ENCODE measurements around the gene FRAS1. TPM values are rescaled to one million over a fixed set of nuclear protein-coding genes. Genes with fewer than 3 reads are reported as not detected.

FRAS1 gene
- total RNA-seq, 1 donor from 2014 or later, result not detected

DNA sequence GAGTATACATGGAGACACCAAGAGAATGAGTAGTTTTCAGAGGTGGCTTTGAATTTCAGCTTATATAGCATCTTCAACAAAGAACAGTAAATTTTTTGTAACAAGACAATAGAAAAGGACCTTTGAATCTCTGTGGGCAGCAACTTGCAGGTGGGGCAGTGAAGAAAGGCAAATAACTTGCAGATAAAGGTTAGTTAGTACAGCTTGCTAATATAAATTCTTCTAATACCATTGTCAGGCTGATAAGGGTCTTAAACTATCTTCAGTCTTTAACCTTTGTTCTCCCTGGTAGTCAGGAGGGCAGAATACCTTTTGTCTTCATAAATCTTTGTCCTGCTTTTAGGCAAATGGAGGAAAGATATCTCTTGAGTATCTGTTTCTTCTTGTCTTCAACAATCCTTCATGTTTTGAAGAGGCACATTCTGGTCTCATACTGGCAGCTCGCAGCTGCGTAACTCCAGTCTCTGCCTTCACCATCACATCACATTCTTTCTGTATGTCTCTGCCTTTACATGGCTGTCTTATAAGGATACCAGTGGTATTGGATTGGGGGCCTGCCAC, 510.5 kb downstream of the FRAS1 start:
- CTCF ChIA-PET, result no interaction called here

DNA sequence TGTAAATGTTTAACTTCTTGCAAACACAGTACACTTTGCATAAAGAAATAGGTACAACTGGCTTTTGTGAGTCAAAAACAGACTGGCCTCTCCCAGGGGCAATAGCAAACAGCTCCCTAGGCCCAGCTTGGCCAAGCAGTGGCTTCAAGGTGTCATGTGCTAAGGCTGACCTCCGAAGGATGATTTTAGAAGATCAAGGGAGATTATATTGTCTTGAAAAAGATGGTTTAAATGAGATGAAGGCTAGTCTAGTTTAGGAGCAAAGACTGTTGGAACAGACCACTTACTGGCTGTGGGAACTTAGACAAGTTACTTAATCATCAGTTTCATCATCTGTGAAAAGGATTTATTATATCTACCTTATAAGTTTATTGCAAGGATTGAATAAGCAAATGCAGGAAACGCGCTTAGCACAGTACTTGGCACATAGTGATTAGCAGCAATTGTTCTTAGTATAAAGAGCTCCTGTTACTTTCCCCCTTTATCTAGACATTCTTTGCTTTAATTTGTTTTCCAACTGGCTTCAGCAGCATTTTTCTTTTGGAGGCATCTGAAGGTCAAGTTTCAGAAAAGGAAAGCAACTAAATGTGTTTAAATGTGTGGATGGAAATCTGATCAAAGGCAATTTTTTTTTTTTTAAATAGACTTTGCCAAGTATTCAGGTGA, 511.6 kb downstream of the FRAS1 start:
- Mint-ChIP-seq H3K4me3 (no peak overlapping the region), H3K4me1 (no peaks in the 10 kb centered on the region), H3K36me3 (ENCODE audit: low read depth) (no peaks in the 10 kb centered on the region), H3K27ac (no peak overlapping the region), H3K27me3 (peaks cover 4% of the 10 kb centered on the region), H3K9me3 (no peaks in the 10 kb centered on the region)
- DNase-seq (no peak), ATAC-seq (ENCODE audit: low read depth) (no peak)
- ChIA-PET CTCF (interaction anchor here (0.6 kb wide), 1 partner anchor 235 kb away, joined by 3 read pairs; no protein-coding TSS in a partner anchor), POLR2A (no interaction called here)
- intact Hi-C loops (cut with micrococcal nuclease), result no loop called here
- TF ChIP-seq, protein P1, sequence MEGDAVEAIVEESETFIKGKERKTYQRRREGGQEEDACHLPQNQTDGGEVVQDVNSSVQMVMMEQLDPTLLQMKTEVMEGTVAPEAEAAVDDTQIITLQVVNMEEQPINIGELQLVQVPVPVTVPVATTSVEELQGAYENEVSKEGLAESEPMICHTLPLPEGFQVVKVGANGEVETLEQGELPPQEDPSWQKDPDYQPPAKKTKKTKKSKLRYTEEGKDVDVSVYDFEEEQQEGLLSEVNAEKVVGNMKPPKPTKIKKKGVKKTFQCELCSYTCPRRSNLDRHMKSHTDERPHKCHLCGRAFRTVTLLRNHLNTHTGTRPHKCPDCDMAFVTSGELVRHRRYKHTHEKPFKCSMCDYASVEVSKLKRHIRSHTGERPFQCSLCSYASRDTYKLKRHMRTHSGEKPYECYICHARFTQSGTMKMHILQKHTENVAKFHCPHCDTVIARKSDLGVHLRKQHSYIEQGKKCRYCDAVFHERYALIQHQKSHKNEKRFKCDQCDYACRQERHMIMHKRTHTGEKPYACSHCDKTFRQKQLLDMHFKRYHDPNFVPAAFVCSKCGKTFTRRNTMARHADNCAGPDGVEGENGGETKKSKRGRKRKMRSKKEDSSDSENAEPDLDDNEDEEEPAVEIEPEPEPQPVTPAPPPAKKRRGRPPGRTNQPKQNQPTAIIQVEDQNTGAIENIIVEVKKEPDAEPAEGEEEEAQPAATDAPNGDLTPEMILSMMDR (IDR thresholded peaks at IDR 0.05), result no peak

More for the DNA sequence above, 510.5 kb downstream of the FRAS1 start:
- Mint-ChIP-seq H3K27me3 (peaks cover 4% of the 10 kb centered on the region), H3K9me3 (no peaks in the 10 kb centered on the region), H3K27ac (no peak overlapping the region), H3K4me1 (no peaks in the 10 kb centered on the region), H3K36me3 (ENCODE audit: low read depth) (no peaks in the 10 kb centered on the region), H3K4me3 (no peak overlapping the region)
- ATAC-seq (ENCODE audit: low read depth) (no peak), DNase-seq (no peak)
- TF ChIP-seq, protein P1 (IDR thresholded peaks at IDR 0.05), result no peak
- intact Hi-C loops (cut with micrococcal nuclease), result no loop called here
- POLR2A ChIA-PET, result no interaction called here

DNA sequence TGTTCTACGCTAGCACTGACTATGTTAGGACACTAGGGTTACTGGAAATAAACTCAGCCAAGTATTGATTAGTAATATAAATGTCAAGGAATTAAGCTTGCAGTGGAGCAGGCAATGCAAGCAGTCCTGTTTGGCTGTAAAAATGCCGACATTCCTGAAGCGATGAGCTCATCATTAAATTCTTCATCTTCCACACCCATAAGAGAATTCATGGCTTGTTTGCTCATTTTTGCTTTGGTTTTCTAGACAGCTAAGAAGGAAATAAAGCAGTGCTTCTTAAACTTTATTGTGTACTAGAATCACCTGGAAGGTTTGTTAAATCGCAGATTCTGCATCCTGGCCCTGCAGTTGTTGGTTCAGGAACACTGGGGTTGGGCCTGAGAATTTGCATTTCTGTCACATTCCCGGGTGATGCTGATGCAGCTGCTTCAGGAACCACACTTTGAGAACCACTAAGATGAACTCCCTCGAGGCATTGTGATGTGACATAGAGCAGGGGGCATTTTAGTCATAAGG, 512.2 kb downstream of the FRAS1 start:
- ATAC-seq (ENCODE audit: low read depth), result no peak
- CTCF ChIA-PET, result no interaction called here
- no peaks in the 10 kb centered on the region for H3K9me3 Mint-ChIP-seq
- peaks cover 4% of the 10 kb centered on the region for H3K27me3 Mint-ChIP-seq
- no peaks in the 10 kb centered on the region for H3K4me1 Mint-ChIP-seq
- TF ChIP-seq, protein P1 (IDR thresholded peaks at IDR 0.05), result no peak
- H3K4me3 Mint-ChIP-seq, result no peak overlapping the region
- POLR2A ChIA-PET, result no interaction called here
- intact Hi-C loops (cut with micrococcal nuclease), result no loop called here
- H3K27ac Mint-ChIP-seq, result no peak overlapping the region
- H3K36me3 Mint-ChIP-seq (ENCODE audit: low read depth), result no peaks in the 10 kb centered on the region
- no peak for DNase-seq

DNA sequence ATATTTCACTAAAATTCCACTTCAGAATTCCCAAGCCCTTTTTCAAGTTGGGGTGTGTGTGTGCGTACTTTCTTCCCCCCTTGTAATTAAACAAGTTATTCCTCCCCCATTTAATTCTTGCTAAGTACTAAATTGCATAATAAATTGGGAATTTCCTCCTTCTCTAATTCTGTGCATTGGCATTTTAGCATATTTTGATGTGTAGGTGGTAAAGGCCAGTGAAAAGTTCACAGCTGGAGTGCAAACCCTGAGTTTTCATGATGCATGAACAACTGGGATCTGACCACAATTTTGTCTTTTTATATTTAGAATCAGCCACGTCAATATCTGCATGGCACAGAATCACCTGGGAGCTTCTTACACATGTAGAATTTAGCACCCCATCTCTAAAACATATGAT, 513.0 kb downstream of the FRAS1 start:
- Mint-ChIP-seq H3K9me3 (no peaks in the 10 kb centered on the region), H3K36me3 (ENCODE audit: low read depth) (no peaks in the 10 kb centered on the region), H3K27ac (no peak overlapping the region), H3K4me1 (no peaks in the 10 kb centered on the region), H3K4me3 (no peak overlapping the region), H3K27me3 (peaks cover 4% of the 10 kb centered on the region)
- ChIA-PET POLR2A (no interaction called here), CTCF (no interaction called here)
- DNase-seq (no peak), ATAC-seq (ENCODE audit: low read depth) (no peak)
- TF ChIP-seq, protein P1 (IDR thresholded peaks at IDR 0.05), result no peak
- intact Hi-C loops (cut with micrococcal nuclease), result no loop called here

DNA sequence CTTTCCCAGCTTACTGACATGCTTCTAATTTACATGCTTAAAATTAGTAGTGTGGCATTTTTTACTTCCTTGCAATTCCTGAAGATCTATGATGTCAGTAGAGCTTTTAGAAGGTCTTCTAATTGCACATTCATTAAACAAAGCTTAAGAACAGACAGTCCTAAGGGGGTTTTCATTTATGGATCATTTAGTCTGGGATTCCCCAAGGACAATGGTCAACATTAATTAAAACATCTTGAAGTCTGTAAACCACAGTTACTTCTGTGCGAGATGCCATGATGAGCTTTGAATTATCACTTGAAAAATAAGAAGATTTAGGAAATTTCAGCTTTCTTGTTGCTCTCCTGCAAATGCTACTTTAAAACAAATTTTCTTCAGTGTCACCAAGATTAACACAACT, 514.7 kb downstream of the FRAS1 start:
- TF ChIP-seq, protein P1 (IDR thresholded peaks at IDR 0.05), result no peak
- no peak overlapping the region for H3K27ac Mint-ChIP-seq
- no peak overlapping the region for H3K4me3 Mint-ChIP-seq
- ATAC-seq (ENCODE audit: low read depth) (no peak), DNase-seq (no peak)
- CTCF ChIA-PET, result no interaction called here
- intact Hi-C loops (cut with micrococcal nuclease), result no loop called here
- POLR2A ChIA-PET, result no interaction called here
- peaks cover 4% of the 10 kb centered on the region for H3K27me3 Mint-ChIP-seq
- no peaks in the 10 kb centered on the region for H3K36me3 Mint-ChIP-seq (ENCODE audit: low read depth)
- no peaks in the 10 kb centered on the region for H3K4me1 Mint-ChIP-seq
- no peaks in the 10 kb centered on the region for H3K9me3 Mint-ChIP-seq

All from activated B cell treated with CpG ODN at 0.5 μM for 24 hours (primary cell).